GM21381 (cell line): ENCODE results near the gene LRRK1.

Source experiments
- ATAC-seq: cut with Tn5 transposase; IDR thresholded peaks from one replicate; pipeline ENCODE4 v1.9.1; 2021; ENCODE audit warnings: mild to moderate bottlenecking, moderate library complexity; ENCODE audit not compliant: unreplicated experiment

LRRK1 gene

DNA sequence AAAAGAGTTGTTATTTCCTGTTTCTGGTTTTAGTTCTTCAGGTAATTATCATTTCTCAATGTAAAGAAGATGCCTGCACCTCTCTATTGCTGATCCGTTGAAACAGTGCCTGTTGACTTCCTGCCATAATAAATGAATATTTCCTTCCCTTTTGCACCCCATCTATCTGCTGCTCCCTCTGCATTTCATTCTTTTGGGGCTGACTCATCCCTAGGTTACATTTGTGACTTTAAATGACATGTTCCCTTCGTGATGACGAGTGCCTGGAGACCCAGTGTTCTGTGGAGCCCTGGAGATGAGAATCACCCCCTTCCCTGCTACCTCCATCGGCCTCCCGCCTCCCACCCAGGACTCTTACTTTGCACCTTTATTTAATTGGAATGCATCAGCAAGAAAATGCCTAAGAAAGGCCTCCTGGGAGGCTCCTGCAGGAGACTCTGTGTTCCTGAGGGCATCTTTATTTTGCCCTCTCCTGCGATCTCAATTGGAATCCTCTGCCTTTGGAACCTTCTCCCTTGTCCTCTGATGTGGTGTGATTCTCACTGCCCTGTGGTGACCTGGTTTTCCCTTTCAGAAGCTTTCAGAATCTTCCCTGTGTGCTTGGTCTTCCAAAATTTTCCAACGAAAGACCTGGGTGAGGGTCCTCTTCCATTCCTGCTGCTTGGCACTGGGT, 13.7 kb downstream of the LRRK1 start:
- ATAC-seq, result no peak

DNA sequence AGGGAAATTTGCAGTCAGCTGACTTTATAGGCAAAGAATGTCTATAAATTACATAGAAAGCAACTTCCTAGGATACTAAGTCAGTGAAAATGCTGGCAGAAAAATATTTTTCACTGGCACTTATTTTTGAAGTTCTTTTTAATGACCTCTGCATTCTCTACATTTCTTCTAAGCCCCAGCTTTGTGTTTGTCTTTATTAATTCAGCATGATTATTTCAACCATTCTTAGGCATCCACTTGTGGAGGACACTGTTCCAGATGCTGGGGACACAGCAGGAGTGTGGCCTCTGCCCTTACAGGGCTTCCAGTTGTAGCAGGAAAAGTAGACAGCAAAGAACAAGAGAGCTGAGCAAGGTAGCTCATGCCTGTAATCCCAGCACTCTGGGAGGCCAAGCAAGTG, 15.0 kb downstream of the LRRK1 start:
- no peak for ATAC-seq

GRCh38 chr15:100934726-100935125, 15.6 kb downstream of the LRRK1 start:
- ATAC-seq, result peak; percentile 32

DNA sequence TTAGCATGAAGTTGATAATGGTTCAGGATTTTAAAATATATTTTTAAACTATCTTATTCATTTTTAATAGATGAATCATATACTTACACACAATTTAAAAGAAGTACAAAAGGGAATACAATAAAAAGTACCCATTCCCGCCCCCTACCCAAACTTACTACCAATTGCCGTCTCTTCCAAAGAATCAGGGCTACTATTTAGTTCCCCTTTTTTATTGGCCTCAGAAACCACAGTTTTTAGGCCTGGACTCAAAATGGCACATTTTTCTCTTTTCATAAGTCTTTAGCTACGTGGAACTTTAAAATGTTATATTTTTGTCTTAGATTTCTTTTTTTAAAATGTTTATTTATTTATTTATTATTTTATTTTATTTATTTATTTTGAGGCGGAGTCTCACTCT, 18.0 kb downstream of the LRRK1 start:
- ATAC-seq, result no peak

DNA sequence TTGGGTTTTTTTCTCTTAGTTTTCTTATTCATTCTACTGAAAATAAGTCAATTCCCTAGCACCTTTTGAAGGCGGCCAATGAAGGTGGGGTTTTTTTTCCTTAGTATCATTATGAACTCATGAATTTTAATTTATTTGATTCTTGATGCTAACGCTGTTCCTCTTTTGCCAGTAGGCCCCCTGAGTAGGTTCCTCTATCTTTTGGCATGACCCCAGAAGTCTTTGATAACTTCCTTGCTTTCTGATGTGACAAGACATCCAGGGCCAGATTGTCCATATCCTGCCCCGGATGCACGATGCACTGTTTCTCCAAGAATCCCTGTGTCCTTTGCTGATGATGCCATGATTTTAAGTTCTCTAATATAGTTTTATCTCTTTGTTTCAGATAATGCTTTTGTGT, 20.6 kb downstream of the LRRK1 start:
- no peak for ATAC-seq

- peak; percentile 66 for ATAC-seq
Measured at GRCh38 chr15:100940767-100941379, 21.7 kb downstream of the LRRK1 start.

DNA sequence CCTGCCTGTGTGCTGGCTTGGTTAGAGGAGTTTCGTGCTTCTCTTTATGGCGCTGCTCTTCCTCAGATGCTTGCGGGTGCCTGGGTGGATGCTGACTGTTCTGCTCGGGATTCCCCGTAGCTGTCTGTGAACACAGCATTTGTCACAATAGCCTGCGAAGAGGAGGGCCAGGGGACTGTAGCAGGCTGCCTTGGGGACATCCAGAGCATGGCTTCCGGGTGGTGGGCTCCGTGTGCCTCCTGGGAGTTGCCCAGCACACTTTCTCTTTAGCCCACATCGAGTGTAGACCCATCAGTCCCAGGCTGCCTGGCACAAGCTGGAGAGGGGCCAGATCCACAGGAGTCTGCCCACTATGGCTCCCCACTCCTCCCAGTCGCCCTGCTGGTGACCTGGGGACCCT, 22.4 kb downstream of the LRRK1 start:
- ATAC-seq, result peak; percentile 36

DNA sequence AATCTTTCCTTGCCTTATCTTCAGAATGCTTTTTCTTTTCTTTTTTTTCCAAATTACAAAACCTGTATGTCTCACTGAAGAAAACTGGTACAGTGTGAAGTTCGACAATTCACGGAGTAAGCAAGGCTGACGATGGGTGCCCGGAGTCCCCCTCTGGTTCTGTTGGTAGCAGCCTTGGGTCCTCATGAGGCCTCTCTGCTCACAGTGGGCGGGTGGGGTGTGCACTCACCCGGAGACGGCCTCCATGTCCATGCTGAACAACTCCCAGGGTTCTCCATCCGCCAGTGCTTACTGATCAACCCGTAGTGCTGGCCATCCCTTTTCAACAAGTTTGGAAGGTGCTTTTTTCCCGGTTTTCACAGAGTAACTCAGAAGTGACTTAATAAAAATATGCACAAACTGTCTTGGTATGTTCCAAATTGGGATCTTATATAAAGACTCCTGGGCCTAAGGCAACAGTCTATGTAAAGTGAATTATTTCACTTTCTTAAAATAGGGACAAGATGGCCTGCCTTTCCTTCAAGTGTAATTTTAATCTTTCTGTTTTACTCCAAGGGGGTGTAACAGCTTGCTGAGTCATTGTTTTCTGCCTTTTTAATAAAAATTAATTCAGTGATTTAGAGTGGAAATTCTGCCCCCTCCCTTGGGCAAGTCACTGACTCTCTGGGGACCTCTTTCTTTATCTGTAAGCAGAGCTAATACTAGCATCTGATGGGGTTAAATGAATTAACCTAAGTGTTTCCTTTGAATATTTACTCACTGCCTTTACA, 23.7 kb downstream of the LRRK1 start:
- ATAC-seq, result no peak

DNA sequence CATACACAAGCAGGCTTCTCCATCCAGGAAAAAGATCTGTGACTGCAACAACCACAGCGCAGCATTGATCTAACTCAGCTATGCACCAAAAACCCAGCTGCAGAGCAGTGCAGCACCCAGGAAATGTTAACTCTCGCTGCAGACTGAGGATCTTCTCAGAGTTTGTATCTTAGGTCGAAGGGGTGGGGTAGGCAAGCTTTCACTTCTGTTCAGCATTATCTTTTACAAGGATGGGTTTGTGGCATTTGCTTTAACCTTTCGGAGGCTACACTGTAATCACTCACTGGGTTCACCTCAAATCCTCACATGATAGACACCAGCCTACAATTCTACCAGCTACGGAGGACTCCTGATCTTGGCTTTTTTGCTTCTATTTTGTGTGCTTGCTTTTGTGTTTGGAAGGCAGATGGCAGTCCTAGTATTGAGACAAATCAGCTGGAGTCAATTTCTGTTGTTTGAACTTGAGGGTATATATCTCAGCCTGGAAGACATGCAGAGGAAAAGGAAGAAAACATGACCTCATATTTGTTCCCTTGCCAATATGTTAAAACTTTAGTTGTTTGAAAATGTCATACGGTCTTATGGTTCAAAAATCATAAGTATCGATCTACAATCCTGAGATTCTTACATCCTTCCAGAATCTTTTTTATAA, 25.2 kb downstream of the LRRK1 start:
- ATAC-seq, result peak; percentile 42

GRCh38 chr15:100944986-100945385, 25.8 kb downstream of the LRRK1 start:
- no peak for ATAC-seq

DNA sequence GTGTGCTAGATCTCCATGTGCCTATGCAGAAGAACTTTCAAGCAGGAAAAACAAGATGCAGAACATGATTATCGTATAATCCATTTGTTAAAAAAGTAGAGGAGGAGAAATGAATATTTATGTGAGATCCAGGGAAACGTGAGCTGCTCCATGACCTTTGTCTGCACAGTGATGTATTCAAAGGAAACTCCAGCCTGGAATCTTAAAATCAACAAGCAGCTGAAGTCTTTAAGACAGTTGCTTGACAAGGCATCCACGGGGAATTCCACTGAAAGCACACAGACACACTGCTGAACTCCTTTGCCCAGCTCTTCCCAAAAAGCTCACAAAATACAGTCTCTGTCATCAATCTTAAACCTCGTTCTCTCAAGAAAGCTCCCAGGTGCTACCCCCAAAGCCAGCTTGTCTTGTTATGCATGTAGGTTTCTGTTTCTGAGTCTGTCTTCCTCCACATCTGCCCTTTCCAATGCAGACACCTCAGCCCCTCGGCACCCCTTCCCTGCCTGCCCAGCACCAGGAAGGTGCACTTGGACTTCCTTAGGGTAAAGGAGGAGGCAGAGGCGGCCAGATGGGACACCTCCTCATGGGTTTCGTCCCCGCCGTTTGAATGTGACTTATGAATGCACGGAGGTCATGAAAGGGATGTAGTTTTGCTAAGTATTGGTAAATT, 28.7 kb downstream of the LRRK1 start:
- ATAC-seq, result no peak

- no peak for ATAC-seq
Measured at GRCh38 chr15:100948430-100948762, 29.2 kb downstream of the LRRK1 start.

GRCh38 chr15:100949691-100950090, 30.5 kb downstream of the LRRK1 start:
- ATAC-seq, result no peak

- no peak for ATAC-seq
Measured at GRCh38 chr15:100951965-100952364, 32.8 kb downstream of the LRRK1 start.

DNA sequence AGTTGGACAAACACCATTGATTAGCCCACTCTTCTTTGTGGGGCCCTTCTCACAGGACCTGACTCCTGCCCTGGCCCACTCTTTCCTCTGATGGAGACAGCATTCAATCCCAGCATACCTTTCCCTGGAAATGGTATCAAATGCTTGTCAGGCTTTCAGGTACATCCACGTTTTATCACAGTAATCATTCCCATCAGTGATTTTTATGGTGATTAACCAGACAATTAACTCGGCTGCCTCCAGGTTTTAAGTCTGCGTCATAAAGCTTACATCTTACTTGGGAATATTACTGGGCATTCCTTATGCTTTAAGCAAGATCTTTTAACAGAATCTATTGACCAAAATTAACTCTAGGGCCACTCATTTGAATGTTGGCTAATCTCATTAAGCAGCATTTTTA, 33.4 kb downstream of the LRRK1 start:
- no peak for ATAC-seq

GRCh38 chr15:100958326-100959065, 39.3 kb downstream of the LRRK1 start:
- no peak for ATAC-seq

- ATAC-seq, result no peak
Measured at GRCh38 chr15:100959066-100960050, 40.2 kb downstream of the LRRK1 start.

- ATAC-seq, result peak; percentile 88
Measured at GRCh38 chr15:100966997-100967396, 47.8 kb downstream of the LRRK1 start.
